GM21529 (cell line): ENCODE data around the gene GLRA2.
A peak's percentile ranks its signal among the peaks of the same experiment; 100 is the strongest.

Source experiments
- ATAC-seq: cut with Tn5 transposase; IDR thresholded peaks from one replicate; pipeline ENCODE4 v1.9.1; 2021; ENCODE audit not compliant: unreplicated experiment

GLRA2 gene

DNA sequence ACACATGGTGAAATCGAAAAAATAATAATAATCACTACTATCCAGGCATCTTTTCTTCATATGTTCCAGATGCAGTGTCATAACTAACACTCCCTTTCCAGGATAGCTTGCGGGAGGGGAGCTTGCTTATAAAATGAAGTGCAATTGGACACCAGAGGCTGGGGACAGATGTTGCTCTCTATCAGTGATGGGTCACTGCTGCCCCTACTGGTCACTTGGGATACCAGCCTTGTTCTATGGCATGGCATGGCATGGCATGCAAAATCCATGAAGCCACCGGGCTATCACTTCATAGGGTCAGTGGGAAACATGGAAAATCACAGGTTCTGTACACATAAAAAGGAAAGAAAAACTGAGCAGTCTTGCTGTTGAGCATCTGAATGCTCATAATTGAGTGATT lies 168.1 kb downstream of the GLRA2 start:
- ATAC-seq = peak; percentile 90

GRCh38 chrX:14698790-14699189 lies 169.5 kb downstream of the GLRA2 start:
- no peak for ATAC-seq

DNA sequence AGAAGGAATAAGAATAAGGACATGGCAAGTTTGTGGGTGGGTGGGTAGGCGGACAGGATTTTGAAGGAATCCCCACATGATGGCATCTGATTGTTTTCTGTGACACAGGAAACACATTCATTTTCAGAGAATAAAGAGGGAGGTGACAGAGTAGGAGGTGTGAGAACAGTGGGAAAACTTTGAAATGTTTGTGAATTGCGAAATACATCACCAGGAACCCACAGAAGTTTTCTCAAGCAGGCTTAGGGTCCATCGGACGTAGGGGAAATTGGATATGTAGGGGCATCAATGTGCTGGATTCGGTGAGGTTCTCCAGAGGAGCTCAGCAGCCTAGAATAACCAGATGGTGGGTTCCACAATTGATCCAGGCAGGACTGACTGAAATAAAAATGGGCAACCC lies 171.6 kb downstream of the GLRA2 start:
- ATAC-seq = no peak

- no peak for ATAC-seq
Measured at GRCh38 chrX:14702145-14702544, 172.8 kb downstream of the GLRA2 start.

- ATAC-seq = no peak
Measured at GRCh38 chrX:14712096-14712495, 182.8 kb downstream of the GLRA2 start.

- ATAC-seq = no peak
Measured at GRCh38 chrX:14717949-14718348, 188.6 kb downstream of the GLRA2 start.

DNA sequence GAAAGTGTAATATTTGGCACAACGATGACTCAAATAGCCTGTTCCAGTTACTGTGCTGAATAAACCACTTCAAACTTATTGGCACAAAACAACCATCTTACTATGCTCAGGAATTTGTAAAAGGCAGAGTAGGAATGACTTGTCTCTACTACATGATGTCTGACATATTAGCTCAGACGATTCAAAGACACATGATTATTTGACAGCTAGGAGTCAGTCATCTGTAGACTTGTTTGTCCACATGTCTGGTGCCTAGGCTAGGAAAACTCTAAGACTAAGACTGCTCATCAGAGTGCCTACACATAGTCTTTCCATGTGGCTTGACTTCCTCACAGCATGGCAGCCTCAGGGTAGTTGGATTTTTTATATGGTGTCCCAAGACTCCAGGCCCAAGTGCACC lies 189.1 kb downstream of the GLRA2 start:
- ATAC-seq = no peak

DNA sequence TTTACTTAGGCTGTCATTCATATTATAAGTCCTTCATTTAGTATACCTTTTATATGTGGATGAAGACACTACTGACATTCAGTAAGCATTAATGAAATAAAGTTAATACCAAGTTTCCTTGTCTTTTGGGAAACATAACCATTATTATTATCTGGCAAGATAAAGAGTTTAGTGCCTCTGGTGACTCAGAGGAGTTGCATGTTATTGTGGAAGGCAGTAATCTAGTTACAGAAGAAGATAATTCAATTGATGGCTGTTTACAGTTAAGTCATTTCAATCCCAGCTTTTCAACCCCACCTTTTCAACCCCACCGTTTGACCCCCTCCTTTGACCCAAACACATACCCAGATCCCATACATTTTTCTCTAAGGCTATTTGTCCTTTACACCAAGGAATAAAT lies 199.7 kb downstream of the GLRA2 start:
- no peak for ATAC-seq

DNA sequence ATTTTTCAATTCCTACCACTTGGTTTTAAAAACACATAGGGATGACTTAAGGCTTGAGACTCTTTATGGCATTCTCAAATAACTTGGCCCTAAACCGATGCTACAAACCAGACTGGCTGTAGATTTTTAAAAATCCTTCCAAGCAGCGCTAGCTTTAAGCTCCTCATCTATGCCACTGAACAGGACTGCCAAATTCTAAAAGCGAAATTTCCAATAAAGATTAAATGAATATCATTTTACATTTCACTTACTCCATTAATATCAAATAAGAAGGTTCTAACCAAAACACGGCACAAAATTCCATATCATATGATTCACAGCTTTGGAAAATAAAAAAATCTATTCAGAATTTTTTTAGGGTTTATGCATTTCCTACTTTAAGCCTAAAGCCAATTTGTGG lies 209.3 kb downstream of the GLRA2 start:
- no peak for ATAC-seq

DNA sequence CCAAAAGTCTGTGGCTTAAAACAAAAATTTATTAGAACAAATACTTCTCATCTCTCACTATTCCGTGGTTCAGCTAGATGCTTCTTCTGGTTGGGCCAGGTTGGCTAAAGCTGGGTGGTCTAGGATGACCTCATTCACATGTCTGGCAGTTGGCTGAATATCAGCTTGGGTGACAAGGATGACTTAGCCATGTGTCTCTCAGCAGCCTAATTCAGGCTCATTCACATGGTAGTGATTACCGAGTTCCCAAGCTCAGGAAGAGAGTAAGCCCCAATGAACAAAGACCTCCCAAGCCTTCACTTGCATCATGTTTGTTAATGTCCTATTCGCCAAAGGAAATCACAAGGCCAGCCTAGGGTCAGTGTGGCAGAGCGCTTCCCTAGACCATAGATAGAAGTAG lies 224.1 kb downstream of the GLRA2 start:
- no peak for ATAC-seq

GRCh38 chrX:14758029-14758491 lies 228.7 kb downstream of the GLRA2 start:
- no peak for ATAC-seq

- no peak for ATAC-seq
Measured at GRCh38 chrX:14775416-14775815, 246.1 kb downstream of the GLRA2 start.

GRCh38 chrX:14776901-14777300 lies 247.6 kb downstream of the GLRA2 start:
- no peak for ATAC-seq

DNA sequence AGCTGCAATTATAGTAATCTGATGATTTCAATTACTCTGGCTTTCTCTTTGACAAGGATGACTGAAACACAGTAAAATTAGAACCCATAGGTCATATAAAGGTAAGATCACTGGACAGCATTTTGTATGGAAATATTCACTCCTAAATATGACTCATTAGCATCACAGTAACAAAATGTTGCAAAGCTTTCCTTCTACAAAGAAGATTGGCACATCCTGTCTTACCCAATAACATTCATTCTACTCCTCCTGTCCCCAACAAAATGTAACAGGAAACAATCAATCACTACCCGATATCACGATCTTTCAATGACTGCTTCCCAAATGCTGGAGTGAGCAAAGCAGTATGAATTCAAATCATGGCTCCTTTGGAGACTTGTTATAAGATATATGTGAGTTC lies 248.2 kb downstream of the GLRA2 start:
- ATAC-seq = no peak

- ATAC-seq = no peak
Measured at GRCh38 chrX:14779580-14779979, 250.2 kb downstream of the GLRA2 start.
